A549 (cell line): ENCODE data around the gene MYH11.

Experiments
- CHD2 ChIP-seq: fragments of 150-350 bp; IDR thresholded peaks from 2 replicates; pipeline ENCODE4 v1.6.1; 2014; ENCODE audit warnings: low read length; ENCODE audit not compliant: partially characterized antibody
- CTCF ChIP-seq: fragments of >200 bp; sonication (Bioruptor Twin); formaldehyde crosslinking; IDR thresholded peaks from 3 replicates; pipeline ENCODE4 v1.5.1; 2016
- E2F6 ChIP-seq: IDR thresholded peaks from 2 replicates; pipeline ENCODE4 v1.6.1; 2012; ENCODE audit warnings: low read depth, borderline replicate concordance
- EP300 ChIP-seq, 2 experiments: fragments of >200 bp; sonication (Bioruptor Twin); formaldehyde crosslinking; IDR thresholded peaks; 2 replicates in 1 of 2; 3 replicates in 1 of 2; pipeline ENCODE4 v1.6.1; 2016 to 2017
- ESRRA ChIP-seq: fragments of 150-350 bp; IDR thresholded peaks from 2 replicates; pipeline ENCODE4 v1.6.1; 2014; ENCODE audit warnings: mild to moderate bottlenecking, low read length, borderline replicate concordance
- KDM5A ChIP-seq: fragments of 200-600 bp; sonication (generic); IDR thresholded peaks from 2 replicates; pipeline ENCODE4 v1.6.1; 2016; ENCODE audit warnings: antibody characterized with exemption, mild to moderate bottlenecking
- MAX ChIP-seq: IDR thresholded peaks from 2 replicates; pipeline ENCODE4 v1.6.1; 2012
- MYC ChIP-seq: IDR thresholded peaks from 2 replicates; pipeline ENCODE4 v1.6.1; 2012; ENCODE audit warnings: mild to moderate bottlenecking, inconsistent platforms, low read length, improper control_type of control experiment, borderline replicate concordance
- PBX3 ChIP-seq: IDR thresholded peaks from 2 replicates; pipeline ENCODE4 v1.6.1; 2012
- PHF8 ChIP-seq: fragments of 200-600 bp; sonication (generic); IDR thresholded peaks from 2 replicates; pipeline ENCODE4 v1.6.1; 2016; ENCODE audit warnings: low read depth, mild to moderate bottlenecking, antibody characterized with exemption, moderate library complexity, borderline replicate concordance
- POLR2A ChIP-seq: IDR thresholded peaks from 2 replicates; pipeline ENCODE4 v1.6.1; 2012; ENCODE audit warnings: mild to moderate bottlenecking, low read length
- RAD21 ChIP-seq, 2 experiments: fragments of >200 bp in 1 of 2; sonication (Bioruptor Twin) in 1 of 2; formaldehyde crosslinking in 1 of 2; IDR thresholded peaks in 1 of 2; conservative IDR thresholded peaks in 1 of 2; 2 replicates in 1 of 2; 3 replicates in 1 of 2; pipeline ENCODE4 v1.6.1; 2012 to 2018; ENCODE audit warnings: inconsistent platforms in 1 of 2
- RFX5 ChIP-seq: fragments of 450-650 bp; IDR thresholded peaks from 2 replicates; pipeline ENCODE4 v1.7.1; 2014; ENCODE audit warnings: antibody characterized with exemption, mild to moderate bottlenecking, moderate library complexity
- SMC3 ChIP-seq: fragments of >200 bp; sonication (Bioruptor Twin); formaldehyde crosslinking; IDR thresholded peaks from 3 replicates; pipeline ENCODE4 v1.6.1; 2018; ENCODE audit warnings: inconsistent platforms

GRCh38 chr16:15716694-15717447 lies 140.0 kb downstream of the MYH11 start:
- TF ChIP-seq CTCF, result no peak
- no peak for TF ChIP-seq POLR2A
- TF ChIP-seq E2F6, result no peak
- no peak for TF ChIP-seq KDM5A
- no peak for TF ChIP-seq SMC3
- no peak for TF ChIP-seq MAX
- no peak for TF ChIP-seq PBX3
- no peak for TF ChIP-seq EP300 (IDR thresholded peaks at IDR 0.05)
- no peak for TF ChIP-seq ESRRA
- no peak for TF ChIP-seq RFX5
- no peak for TF ChIP-seq CHD2
- TF ChIP-seq PHF8, result no peak
- TF ChIP-seq RAD21 (conservative IDR thresholded peaks at IDR 0.05 in 1 of 2, IDR thresholded peaks at IDR 0.05 in 1 of 2), result no peak
- TF ChIP-seq MYC, result no peak
